ENCODE measurements around the gene SVOPL. TPM values are rescaled to one million over a fixed set of nuclear protein-coding genes. Genes with fewer than 3 reads are reported as not detected.
A peak's percentile ranks its signal among the peaks of the same experiment; 100 is the strongest.
"Not testable (repeated sequence)": the region's sequence is repeated elsewhere in the genome, so short reads cannot be mapped to it uniquely, and the experiment has no call there.

The SVOPL gene
- polyA plus RNA-seq (ENCODE audit: insufficient read length in 4 of 4), result 1 to 10 TPM; 2.3 to 5.1 (median 2.9) TPM

GRCh38 chr7:138700857-138701536 is at the start of gene SVOPL:
TSS of gene SVOPL (minus strand) at chr7:138701362. CDS start at chr7:138679045, 22,317 bp downstream.
- no peak for DNase-seq (ENCODE audit: low read depth in 4 of 4, low spot score in 3 of 4)

GRCh38 chr7:138750473-138750872 is 49.3 kb upstream of the SVOPL start:
- DNase-seq (ENCODE audit: low read depth in 4 of 4, low spot score in 3 of 4), result no peak

GRCh38 chr7:138749960-138750359 is 48.8 kb upstream of the SVOPL start:
- DNase-seq (ENCODE audit: low read depth in 4 of 4, low spot score in 3 of 4), result no peak

- no peak for DNase-seq (ENCODE audit: low read depth in 4 of 4, low spot score in 3 of 4)
These were observed 47.5 kb upstream of the SVOPL start for GRCh38 chr7:138748666-138749065.

GRCh38 chr7:138746073-138746472 is 44.9 kb upstream of the SVOPL start:
- no peak for DNase-seq (ENCODE audit: low read depth in 4 of 4, low spot score in 3 of 4)

- DNase-seq (ENCODE audit: low read depth in 4 of 4, low spot score in 3 of 4), result no peak
These were observed 44.0 kb upstream of the SVOPL start for GRCh38 chr7:138745189-138745588.

GRCh38 chr7:138741453-138741735 is 40.2 kb upstream of the SVOPL start:
- no peak for DNase-seq (ENCODE audit: low read depth in 4 of 4, low spot score in 3 of 4)

- DNase-seq (ENCODE audit: low read depth in 4 of 4, low spot score in 3 of 4), result no peak
These were observed 38.7 kb upstream of the SVOPL start for GRCh38 chr7:138739859-138740258.

GRCh38 chr7:138738551-138739335 is 37.6 kb upstream of the SVOPL start:
- DNase-seq (ENCODE audit: low read depth in 4 of 4, low spot score in 3 of 4), result peak; percentile 83 to 88 (median 86)

- no peak for DNase-seq (ENCODE audit: low read depth in 4 of 4, low spot score in 3 of 4)
These were observed 37.0 kb upstream of the SVOPL start for GRCh38 chr7:138738114-138738513.

- no peak for DNase-seq (ENCODE audit: low read depth in 4 of 4, low spot score in 3 of 4)
These were observed 34.2 kb upstream of the SVOPL start for GRCh38 chr7:138735399-138735798.

GRCh38 chr7:138731733-138732132 is 30.6 kb upstream of the SVOPL start:
- not testable (repeated sequence) for DNase-seq (ENCODE audit: low read depth in 4 of 4, low spot score in 3 of 4)

GRCh38 chr7:138729444-138729843 is 28.3 kb upstream of the SVOPL start:
- DNase-seq (ENCODE audit: low read depth in 4 of 4, low spot score in 3 of 4), result no peak

- no peak for DNase-seq (ENCODE audit: low read depth in 4 of 4, low spot score in 3 of 4)
These were observed 26.4 kb upstream of the SVOPL start for GRCh38 chr7:138727336-138728099.

GRCh38 chr7:138726288-138726687 is 25.1 kb upstream of the SVOPL start:
- DNase-seq (ENCODE audit: low read depth in 4 of 4, low spot score in 3 of 4), result no peak

- no peak for DNase-seq (ENCODE audit: low read depth in 4 of 4, low spot score in 3 of 4)
These were observed 19.1 kb upstream of the SVOPL start for GRCh38 chr7:138720286-138720685.

- DNase-seq (ENCODE audit: low read depth in 4 of 4, low spot score in 3 of 4), result no peak
These were observed 15.7 kb upstream of the SVOPL start for GRCh38 chr7:138716889-138717288.

- no peak for DNase-seq (ENCODE audit: low read depth in 4 of 4, low spot score in 3 of 4)
These were observed 12.0 kb upstream of the SVOPL start for GRCh38 chr7:138713191-138713590.

GRCh38 chr7:138712652-138713051 is 11.5 kb upstream of the SVOPL start:
- no peak for DNase-seq (ENCODE audit: low read depth in 4 of 4, low spot score in 3 of 4)

GRCh38 chr7:138710536-138711385 is 9.6 kb upstream of the SVOPL start:
- no peak for DNase-seq (ENCODE audit: low read depth in 4 of 4, low spot score in 3 of 4)

- DNase-seq (ENCODE audit: low read depth in 4 of 4, low spot score in 3 of 4), result no peak
These were observed 4.0 kb upstream of the SVOPL start for GRCh38 chr7:138705167-138705566.

Data from right renal pelvis (tissue), 4 donors.